ENCODE data around the gene GGACT.
"Not testable (repeated sequence)": the region's sequence is repeated elsewhere in the genome, so short reads cannot be mapped to it uniquely, and the experiment has no call there.

The GGACT gene

DNA sequence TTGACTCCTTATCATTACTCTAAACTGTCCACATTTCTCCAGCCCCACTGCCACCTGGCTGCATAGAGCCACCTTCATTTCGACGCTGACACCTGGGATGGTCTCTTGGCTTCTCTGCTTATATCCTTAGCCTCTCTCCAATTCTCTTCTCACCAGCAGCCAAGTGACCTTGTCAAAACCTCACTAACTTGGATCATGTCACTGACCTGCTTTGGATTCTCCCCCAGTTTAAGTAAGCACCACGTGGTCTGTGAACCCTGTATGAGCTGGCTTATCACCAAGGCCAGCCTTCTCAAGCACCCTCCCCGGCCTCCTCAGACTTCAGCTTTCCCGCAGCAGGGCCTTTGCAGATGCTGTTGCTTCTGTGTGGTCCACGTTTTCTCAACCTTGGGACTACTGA, 12.3 kb upstream of the GGACT start:
- no peak for DNase-seq (ENCODE audit: low spot score)

DNA sequence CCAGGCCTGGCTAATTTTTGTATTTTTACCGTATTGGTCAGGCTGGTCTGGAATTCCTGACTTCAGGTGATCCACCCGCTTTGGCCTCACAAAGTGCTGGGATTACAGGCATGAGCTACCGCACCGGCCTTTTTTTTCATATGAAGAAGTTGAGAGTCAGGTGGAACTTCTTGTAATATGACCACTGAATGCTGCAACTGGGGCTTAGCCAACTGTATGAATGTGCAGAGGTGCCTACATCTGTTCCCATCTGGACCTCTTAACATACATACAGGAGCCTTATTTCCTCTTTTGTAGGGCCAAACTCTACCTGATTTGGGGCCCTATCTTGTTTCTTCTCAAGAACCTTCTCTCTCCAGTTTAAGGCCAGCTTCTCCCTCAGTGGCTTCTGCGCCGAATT, 11.9 kb upstream of the GGACT start:
- DNase-seq (ENCODE audit: low spot score): no peak

DNA sequence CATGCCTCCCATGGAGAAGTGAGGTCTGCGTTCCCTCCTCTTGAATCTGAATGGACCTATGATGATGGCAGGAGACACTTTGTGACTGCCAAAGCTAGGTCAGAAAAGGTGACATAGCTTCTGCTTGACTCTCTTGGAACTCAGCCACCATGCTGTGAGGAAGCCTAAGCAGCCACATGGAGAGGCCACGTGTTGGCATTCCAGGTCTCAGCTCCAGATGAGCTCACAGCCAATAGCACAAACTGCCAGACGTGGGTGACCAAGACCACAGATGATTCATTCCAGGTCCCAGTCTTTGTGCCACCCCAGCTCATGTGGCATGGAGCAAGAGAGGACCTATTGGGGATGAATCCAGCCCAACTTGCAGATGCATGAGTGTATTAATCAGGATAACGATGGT, 8.7 kb upstream of the GGACT start:
- DNase-seq (ENCODE audit: low spot score): no peak

DNA sequence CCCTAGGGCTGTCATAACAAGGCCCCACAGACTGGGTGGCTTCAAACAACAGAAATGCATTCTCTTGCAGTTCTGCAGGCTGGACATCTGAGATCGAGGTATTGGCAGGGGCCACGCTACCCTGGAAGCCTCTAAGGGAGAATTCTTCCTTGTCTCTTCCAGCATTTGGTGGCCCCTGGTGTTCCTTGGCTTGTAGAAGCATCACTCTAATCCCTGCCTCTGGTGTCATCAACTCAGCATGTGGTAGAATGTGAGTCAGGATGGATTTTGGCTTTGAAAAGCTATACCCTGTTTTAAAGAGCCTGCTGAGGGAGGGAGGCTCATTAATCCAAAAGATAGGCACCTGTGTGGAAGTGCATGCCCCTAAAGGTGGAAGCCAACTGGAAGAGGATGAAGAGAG, 7.9 kb upstream of the GGACT start:
- DNase-seq (ENCODE audit: low spot score): no peak

DNA sequence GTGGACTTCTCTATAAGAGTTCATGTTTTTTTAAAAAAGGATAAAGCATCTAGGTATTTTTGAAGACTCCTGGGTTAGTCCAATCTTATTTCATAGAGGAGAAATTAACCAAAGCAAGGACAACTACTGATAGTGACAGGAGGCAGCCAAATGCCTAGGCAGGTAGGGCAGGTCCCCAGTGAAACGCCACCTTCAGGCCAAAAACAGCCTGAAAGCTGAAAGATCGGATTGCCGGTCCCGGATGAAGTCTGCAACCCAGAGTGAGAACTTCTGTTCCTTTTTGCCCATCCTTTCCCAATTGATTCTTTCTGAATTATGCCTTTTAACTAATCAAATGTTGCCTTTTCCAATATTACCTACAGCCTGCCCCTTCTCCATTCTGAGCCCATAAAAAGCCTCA, 6.1 kb upstream of the GGACT start:
- DNase-seq (ENCODE audit: low spot score): no peak

DNA sequence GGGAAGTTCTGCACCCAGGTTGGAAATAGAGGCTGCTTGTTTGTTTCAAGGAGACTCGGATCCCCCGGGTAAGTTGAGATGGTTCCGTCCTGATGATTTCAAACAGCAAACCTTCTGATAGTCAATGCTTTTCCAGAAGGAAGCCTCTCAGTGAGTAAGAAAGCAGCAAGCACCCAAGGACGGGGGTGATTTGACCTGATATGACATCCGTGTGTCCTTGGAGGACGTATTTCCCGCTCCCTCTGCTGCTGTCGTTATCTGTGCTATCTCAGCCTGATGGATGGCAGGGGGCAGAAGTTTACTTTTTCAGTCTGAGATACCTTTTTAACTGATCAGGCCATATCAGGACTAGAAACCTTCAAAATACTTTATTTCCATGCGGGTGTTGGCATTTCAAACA, 5.7 kb upstream of the GGACT start:
- no peak for DNase-seq (ENCODE audit: low spot score)

DNA sequence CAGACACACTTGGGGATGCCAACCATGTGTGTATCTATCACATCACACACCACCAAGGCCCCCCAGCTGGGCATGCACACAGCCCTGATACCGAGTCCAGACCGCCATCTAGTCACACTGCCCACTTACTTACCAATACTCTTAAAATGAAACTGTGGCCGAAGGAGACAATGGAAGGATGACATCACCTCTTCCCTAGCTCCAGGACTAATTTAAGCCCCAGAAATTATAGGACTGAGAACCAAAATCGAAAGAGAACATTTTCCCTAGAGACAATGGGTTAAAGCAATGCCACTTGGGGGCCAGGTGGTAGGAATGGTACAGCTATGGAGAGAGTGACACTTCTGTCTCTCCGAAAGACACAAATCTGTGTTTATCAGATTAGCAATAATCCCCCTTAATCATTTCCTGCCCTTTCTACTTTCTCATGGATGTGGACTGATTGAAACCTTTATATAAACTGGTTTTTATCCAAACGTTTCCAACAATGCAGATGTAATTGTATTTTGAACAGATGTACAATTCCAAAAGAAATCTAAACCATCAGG, 663 bp upstream of the GGACT start:
- DNase-seq (ENCODE audit: low spot score): no peak

DNA sequence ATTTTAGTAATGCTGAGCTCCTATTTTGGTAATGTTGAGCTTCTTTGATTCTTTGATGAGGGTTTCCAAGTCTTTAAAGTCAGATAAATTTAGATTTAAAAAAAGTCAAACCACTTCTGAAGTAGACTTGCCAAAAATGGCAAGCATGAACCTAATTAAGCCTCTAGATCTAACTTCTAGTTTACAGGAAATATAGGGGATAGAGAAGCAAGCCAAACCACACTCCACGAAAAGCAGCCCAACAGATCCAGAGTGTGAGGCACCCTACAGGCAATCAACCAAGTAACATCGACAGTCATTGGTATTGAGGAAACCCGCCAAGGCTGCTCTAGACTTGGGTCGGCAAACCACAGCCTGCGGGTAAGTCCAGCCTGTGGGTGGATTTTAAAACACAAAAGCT, 3.7 kb downstream of the GGACT start:
- DNase-seq (ENCODE audit: low spot score): peak; percentile 5

DNA sequence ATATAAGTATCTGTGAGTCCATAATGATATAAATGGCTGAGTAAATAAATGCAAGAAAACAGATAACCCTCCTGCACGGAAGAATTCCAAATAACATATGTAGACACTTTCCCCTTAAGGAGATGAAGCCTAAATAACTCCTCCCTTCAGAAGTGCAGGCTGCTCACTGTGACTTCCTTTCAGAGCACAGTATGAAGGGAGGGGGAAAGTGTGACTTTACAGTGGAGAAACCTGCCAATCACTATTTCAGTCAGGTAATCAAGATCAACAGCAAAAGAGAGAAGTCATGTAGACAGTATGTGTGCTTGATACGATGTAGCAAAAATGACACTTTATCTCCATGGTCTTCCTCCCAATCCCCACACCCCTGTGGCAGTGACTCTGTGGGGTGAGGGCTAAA, 7.1 kb downstream of the GGACT start:
- DNase-seq (ENCODE audit: low spot score): no peak

DNA sequence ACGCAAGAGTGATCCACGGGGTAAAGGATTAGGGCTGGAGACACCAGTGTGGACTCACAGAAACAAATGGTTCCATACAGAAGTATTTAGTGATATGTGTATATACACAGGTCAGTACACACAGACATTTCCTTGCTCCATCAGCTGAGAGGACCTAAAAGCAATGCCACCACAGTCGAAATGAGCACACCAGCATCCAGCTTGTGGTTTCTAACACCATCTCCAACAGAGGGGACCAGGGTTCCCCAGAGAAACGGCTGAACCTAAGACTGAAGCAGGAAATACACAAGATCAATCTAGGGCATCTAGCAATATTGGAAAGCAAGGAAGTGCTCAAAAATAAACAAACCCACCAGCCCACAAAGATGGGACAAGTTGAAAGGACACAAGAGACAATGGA, 7.6 kb downstream of the GGACT start:
- no peak for DNase-seq (ENCODE audit: low spot score)

DNA sequence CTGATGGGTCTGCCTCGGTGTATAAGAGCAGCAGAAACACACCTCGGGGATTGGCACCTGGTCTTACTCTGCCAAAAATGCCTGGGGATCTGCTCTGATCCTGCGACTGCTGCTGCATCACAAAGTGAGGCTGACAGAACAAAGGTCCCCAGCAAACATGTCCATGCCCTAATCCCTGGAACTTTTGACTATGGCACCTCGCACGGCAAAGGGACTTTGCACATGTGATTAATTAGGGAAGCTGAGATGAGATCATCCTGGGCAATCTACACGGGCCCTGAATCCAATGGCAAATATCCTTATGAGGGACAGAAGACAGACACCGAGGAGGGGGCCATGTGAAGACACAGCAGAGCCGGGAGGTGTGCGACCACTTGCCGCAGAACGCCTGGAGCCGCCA, 8.5 kb downstream of the GGACT start:
- DNase-seq (ENCODE audit: low spot score): no peak

DNA sequence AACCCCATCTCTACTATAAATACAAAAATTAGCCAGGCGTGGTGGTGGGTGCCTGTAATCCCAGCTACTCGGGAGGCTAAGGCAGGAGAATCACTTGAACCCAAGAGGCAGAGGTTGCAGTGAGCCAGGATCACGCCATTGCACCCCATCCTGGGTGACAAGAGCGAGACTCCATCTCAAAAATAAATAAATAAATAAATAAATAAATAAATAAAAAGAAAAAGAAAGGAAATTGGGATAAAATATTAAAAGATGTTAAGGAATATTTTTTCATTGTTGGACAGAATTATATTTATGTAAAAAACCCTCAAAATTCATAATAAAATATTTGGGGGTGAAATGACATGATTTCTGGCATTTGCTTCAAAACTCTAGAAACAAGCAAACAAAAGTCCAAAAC, 11.3 kb downstream of the GGACT start:
- DNase-seq (ENCODE audit: low spot score): not testable (repeated sequence)

DNA sequence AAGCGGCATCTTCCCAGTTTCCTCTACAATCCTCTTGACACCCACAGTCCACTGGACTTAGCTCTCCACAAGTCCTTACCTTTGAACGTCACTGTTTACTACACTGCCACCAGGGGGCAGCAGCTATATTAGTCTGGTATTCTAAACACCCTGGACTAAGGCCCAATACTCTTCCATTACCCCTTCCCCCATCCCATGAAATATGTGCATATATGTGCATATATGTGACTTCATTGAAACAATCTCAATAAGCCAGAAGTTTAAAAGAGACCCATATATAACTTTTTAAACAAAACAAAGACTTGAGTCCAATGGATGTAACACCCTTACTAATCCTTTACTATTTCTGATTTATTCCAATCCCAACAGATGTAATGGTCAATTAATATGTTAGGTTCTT, 15.5 kb downstream of the GGACT start:
- DNase-seq (ENCODE audit: low spot score): peak; percentile 76

DNA sequence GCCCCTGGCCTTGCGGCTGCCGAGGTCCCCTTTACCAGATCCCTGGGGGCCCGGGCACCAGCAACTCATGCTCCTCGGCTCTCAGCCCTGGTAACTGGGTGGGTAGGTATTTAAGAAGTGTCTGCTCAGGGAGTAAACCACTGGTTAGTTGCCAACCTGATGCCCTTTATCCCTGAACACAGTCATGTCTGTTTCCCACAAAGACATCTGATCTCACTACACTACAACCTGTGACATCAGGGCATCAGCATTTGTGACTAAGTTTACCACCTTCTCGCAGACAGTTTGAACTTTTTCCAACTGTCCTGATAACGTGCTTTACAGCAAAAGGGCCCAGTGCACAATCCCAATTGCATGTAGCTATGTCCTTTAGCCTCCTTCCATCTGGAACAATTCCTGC, 22.0 kb downstream of the GGACT start:
- no peak for DNase-seq (ENCODE audit: low spot score)

DNA sequence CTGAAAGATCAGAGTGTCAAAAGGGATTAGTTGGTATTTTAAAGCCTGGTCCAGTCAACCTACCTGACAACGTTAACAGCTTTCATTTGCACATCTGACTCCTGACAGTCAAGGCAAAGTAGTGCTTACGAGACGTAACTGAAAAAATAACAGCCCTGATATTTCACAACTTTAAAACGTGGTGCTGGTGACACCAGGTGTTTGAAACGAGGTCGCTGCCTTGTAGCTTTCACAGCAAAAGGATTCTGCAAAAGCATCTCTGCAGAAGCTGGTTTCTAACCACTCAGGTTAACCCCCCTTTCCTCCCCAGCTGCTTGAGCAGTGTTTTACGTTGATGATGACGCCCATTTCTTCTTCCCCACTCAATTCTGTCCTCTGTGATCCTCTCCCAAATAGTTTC, 23.3 kb downstream of the GGACT start:
- DNase-seq (ENCODE audit: low spot score): no peak

DNA sequence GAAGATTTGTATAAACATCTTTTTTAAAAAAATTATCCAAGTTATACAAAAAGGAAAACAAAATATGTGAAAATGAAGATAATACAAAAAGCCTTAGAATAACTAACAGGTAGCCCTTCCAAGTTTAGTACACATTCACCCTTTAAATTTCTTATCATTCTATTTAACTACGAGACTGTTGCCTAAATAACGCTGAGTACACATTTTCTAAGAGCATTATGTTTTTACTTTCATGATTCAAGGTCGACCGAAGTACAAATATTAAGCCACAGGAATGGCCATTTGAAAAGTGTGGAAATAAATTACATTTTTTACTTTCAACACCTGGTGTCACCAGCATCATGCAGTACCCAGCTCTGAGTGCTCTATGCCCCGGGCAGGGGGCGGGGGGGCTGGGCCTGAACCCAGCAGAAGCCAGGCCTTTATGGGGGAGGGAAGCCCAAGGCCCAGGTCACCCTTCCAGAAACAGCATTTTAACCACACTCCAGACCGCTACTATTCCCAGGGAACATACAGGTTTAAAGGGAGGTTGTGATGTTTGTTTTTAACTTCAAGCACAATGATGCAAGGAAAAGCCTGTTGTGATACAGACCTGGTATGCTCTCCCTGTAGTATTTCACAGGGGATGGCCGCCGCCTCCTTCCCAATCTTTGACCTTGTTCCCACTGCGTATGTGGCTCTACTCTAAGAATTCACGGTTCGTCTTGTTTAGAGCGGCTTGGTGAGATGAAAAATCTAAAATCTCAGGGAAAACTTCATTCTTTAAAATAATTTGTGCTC, 24.0 kb downstream of the GGACT start:
- DNase-seq (ENCODE audit: low spot score): no peak

DNA sequence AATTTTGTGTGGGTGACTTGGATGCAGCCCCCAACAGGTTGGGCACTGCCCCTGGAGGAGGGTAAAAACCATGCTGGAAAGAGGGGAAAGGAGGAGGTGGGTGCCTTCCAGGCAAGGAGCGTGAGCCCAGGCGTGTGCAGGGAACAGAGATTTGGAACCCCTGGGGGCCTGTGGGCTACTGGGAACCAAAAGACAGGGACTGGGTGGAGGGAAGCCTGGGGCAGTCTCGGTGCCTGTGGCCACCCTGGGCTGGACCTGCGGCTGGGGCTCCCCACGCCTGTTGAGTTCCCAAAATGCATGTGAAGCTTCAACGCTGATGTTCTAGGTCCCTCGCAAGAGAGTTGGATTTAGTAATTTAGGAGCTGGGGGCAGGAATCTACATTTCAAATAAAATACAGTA, 24.8 kb downstream of the GGACT start:
- no peak for DNase-seq (ENCODE audit: low spot score)

DNA sequence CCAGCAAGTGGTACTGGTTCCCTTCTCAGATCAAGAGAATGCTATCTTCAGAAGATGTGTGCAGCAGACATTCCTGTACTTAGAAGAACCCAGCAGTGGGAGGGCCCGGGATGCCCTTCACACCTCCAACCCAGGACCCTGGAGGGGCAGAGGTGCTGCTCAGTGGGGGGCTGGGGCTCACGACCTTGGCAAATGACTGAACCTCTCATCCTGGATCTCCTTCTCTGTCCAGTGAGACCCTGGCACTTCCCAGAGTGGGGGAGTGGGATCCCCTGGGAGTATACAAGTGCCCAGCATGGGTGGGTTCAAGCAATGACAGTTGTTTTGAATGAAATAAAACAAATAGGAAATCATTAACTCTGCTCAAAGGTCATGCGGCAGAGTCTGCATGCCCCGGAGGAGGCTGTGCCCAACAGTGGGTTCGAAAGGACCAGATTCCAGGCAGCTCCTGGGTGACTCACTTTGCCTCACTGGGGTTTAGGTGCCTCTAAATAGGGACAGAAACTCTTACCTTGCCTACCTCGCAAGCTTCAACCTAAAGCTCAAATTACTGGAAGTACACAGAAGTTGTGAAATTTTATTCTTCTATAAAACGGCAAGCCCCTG, 26.9 kb downstream of the GGACT start:
- no peak for DNase-seq (ENCODE audit: low spot score)

DNA sequence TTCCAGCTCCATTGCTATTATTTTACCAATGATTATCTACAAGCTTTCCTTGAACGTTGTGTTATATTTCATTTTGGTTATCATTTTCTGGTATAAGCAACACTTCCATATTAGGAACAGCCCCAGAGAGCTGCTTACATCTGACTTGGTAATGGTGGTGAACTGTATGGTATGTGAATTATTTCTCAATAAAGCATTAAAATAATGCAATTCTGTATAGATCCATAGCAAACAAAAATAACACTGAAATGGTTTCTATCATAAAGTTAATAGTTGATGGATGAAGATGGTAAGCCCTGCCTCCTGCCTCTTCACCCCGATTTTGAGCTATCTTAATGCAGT, 27.5 kb downstream of the GGACT start:
- DNase-seq (ENCODE audit: low spot score): no peak

DNA sequence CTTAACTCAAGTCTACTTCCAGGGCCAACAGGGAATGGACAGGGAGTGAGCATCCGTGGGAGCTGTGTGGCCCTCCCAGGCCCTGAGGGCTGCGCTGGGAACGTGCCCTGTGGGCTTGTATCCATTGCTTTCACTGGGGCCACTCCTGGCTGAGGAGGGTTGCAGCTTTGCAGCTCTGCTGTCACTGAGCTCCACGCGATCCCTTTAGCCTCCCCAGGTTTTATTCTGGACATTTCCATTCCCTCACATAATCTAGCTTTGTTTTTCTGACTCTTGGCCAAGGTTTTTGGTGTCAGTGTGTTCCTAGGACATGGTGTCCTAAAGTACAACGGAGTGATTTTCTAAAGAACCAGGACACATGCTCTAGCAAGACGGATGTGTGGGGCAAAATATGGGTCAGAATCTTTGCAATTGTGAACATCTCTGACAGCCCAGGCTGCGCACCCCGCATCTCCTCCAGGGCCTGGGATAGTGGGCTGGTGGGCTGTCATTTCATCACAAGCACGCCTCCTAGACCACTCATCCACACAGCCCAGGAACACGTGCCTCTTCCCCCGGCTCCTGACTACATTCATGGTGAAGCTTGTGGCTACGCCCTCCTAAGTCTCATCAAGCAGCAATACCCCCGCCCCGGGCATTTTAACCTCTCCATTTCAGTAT, 28.0 kb downstream of the GGACT start:
- DNase-seq (ENCODE audit: low spot score): no peak

DNA sequence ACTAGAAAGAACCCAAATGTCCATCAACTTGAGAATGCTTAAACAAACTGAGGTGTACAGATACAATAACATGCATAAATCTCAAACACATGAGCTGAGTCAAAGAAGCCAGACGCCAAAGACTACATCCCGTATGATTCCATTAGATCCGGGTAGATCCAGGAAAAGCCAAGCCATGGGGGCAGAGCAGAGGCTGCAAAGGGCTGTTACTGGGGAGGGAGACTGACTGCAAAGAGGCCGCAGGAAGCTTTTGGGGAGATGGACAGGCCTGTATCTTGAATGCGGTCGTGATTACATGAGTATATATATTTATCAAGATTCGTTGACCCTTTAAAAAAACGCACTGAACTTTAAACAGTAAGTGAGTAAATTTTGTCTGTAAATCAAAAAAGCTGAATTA, 28.7 kb downstream of the GGACT start:
- DNase-seq (ENCODE audit: low spot score): no peak

DNA sequence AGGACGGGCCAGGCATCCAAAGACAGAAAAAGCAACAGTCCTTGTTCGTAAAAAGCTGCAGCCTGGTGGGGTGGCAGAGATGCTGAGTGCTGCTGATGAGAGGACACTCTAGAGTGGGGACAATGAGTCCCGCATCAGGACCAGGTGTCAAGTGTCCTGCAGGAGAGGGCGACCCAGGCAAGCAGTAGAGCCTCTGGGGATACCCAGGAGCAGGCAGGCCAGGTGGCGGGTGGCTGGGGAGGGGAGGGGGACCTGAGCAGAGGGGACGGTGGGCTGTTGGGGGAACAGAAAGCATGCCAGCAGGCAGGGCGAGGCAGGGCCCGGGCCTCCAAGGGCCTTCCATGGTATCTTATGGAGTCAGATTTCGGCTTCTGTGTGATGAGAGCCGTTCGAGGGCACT, 35.8 kb downstream of the GGACT start:
- no peak for DNase-seq (ENCODE audit: low spot score)

DNA sequence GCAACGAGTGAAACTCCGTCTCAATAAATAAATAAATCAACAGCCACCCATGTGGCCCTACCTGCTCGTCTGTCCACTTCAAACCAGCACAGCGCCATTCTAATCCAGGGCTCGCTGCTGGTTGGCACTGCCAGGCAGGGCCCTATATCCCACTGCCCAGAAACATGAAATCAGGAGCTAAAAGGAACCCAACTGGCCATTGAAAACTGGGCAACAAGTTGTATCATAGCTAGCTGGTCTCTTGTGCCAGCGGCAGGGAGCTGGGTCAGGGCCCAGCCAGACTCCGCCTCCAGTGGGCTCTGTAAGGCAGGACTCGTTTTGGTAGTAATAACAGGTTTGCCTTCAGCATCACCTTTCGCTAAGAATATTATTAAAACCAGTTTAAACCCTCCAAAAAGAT, 39.3 kb downstream of the GGACT start:
- no peak for DNase-seq (ENCODE audit: low spot score)

DNA sequence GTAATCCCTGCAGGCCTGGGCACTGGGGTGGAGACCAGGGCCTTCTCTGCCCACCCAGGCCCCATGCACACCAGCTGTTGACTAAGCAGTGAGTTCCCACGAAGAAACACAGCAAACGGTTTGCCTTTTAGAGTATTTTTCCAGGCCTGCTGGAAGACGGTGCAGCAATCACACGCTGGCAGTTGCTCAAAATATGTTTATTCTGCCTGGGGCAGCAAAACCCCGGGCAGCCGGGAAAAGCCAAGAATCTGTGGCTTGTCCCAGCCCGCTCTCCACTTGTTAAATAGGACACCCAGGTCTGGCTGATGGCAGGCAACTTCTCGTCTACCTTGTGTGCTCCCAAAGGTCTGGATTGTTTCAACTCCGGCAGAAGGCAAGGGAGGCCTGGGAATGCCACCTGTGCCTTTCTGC, 40.8 kb downstream of the GGACT start:
- DNase-seq (ENCODE audit: low spot score): no peak

Measured in CD4-positive, alpha-beta T cell treated with Interleukin-15 for 4 hours (primary cell).